Epithelial cell of proximal tubule (primary cell): ENCODE results near the gene HAUS7. TPM values are rescaled to one million over a fixed set of nuclear protein-coding genes. Genes with fewer than 3 reads are reported as not detected.

Experiments
- DNase-seq: peaks from one replicate; pipeline ENCODE4 v3.0.0-alpha.2; 2011; ENCODE audit warnings: low read depth
- H3K4me3 ChIP-seq: 2 replicates; pipeline ENCODE4 v1.5.1; 2011; ENCODE audit warnings: low read depth, mild to moderate bottlenecking, low read length
- total RNA-seq: library from RNA; depleted of rRNA; stranded (reverse); fragments of >200 nt; gene quantifications from 2 replicates; pipeline ENCODE4 v1.2.3, GENCODE V29; 2015
- TF ChIP-seq, protein P1 (sequence below): conservative IDR thresholded peaks from 2 replicates; pipeline ENCODE4 v1.5.1; 2012; ENCODE audit warnings: low read depth, mild to moderate bottlenecking, low read length

The HAUS7 gene
- total RNA-seq, 1 donor from 2014 or later, result 24.3 TPM

DNA sequence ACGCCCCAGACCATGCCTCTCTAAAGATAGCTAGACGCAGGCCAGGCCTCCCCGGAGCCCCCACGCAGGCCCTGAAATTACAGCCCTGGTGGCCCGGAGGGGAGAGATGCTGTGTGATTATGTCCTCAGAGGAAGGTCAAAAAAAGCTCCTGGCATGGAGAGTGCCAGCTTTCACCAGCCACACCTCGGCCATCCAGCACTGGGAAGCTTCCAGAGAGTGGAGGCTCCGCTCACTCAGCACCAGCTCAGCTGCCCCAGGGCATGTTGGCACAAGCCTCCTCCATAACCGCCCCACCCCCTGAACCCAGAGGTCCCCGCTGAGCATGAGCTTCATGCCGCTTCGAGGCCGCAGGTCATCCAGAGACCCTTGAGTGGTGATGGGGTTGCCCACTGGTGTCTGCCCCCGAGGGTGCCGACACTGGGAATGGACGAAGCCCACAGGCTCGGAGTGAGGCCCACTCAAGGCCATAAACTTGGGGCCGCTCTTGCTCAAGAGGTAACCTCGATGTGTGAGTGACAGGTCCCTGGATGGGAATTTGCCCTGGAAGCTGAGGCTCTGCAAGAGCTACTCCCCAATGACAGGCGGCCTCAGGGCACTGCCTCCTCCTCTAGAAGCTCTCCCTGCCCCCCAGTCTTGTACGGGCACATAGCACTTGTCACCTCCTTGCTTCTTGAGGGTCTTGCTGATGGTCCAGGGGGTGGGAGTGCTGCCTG lies 20.0 kb upstream of the HAUS7 start:
- TF ChIP-seq, protein P1, sequence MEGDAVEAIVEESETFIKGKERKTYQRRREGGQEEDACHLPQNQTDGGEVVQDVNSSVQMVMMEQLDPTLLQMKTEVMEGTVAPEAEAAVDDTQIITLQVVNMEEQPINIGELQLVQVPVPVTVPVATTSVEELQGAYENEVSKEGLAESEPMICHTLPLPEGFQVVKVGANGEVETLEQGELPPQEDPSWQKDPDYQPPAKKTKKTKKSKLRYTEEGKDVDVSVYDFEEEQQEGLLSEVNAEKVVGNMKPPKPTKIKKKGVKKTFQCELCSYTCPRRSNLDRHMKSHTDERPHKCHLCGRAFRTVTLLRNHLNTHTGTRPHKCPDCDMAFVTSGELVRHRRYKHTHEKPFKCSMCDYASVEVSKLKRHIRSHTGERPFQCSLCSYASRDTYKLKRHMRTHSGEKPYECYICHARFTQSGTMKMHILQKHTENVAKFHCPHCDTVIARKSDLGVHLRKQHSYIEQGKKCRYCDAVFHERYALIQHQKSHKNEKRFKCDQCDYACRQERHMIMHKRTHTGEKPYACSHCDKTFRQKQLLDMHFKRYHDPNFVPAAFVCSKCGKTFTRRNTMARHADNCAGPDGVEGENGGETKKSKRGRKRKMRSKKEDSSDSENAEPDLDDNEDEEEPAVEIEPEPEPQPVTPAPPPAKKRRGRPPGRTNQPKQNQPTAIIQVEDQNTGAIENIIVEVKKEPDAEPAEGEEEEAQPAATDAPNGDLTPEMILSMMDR, result no peak
- no peak overlapping the region for H3K4me3 ChIP-seq
- DNase-seq, result no peak

DNA sequence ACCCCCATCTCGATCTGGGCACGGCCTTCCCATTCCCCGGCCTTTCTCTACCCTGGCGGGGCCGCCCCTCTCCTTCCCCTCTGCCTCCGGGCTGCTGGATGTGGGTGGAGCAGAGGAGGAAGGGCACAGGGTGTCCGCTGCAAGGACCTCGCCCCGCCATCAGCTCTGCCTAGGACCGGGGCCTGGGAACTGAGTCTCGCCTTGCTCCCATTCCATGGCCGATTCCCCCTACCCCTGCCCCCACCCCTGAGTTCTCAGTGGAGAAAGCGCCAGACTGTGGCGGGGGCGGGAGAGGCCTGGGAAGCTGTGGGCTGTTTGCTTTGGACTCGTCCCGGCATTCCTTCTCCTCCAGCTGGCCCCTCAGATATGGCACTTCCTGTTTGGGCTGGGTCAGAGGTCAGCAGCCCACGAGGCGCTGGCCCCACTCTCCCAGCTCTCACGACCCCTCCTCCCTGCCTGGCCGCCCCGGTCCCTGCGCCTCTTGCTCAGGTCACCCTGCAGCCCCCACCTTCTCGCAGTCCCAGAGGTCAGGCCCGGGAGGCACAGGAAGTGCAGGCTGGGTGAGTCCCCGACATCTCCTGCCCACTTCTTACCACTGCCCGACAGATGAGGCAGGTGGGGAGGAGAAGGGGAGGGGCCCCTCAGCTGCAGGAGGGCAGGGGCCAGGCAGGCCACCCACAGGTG lies 18.0 kb upstream of the HAUS7 start:
- TF ChIP-seq, protein P1, result no peak
- DNase-seq, result no peak

DNA sequence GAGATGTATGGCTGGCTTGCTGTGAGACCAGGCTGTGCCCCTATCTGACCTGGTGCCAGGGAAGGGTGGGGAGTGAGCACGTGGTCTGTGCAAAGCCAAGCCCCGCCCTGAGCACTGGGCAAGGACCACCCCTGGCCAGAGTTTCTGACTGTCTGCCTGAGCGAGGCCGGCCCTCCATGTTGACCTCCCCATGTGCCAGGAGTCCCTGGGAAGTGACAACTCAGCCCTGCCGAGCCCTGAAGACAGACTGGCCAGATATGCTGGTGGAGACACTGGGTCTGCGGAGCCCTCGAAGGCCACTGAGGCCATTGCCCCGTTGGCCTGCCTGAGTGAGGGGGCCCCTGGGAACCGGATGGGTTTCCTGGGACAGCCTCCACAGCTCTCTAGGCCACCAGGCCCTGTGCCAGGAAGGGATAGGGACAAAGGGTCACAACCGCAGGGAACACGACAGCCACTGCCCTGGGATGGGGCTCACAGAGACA lies 17.3 kb upstream of the HAUS7 start:
- no peak overlapping the region for H3K4me3 ChIP-seq
- TF ChIP-seq, protein P1, result no peak
- DNase-seq, result no peak

More for the DNA sequence above, 18.0 kb upstream of the HAUS7 start:
- H3K4me3 ChIP-seq, result no peak overlapping the region

DNA sequence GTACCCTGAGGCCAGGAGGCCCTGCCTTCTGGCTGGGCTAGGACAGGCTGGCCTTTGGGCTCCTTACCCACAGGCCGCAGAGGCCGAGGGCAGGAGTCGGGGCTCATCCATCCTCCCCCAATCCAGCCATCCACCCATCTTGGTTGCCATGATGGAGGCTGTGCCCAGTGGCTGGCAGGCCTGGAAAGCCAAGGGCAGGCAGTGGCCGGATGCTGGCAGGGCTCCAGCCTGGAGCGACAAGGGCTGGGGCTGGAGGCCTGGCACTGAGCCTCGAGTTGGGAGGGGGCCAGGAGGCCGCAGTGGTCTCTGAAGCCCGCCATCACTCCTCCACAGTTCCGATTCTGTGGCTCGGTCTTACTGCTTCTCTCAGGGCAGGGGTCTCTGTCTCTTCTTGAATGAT lies 15.8 kb upstream of the HAUS7 start:
- H3K4me3 ChIP-seq, result no peak overlapping the region
- TF ChIP-seq, protein P1, result no peak
- no peak for DNase-seq

DNA sequence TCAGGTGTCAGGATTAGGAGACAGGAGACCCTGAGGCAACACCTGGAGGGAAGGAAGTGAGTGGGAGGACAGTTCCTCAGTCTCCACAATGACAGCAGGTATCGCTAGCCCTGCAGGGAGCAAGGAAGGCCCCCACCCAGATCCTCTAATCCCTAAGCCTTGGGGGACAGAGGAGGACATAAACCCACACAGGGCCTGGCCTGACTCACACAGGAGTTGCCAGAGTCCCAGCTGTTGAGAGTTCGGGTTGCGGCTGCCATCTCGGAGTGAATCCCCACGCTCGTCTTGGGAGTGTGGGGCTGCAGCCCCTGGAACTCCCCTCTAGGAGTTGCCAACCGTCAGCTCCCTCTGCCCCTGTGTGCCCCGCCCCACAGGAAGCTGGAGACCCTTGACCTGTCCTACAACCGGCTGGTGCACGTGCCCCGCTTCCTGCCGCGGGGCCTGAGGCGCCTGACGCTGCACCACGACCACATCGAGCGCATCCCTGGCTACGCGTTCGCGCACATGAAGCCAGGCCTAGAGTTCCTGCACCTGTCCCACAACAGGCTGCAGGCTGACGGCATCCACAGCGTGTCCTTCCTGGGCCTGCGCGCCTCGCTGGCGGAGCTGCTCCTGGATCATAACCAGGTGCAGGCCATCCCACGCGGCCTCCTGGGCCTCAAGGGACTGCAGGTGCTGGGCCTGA lies 15.2 kb upstream of the HAUS7 start:
- no peak for DNase-seq
- TF ChIP-seq, protein P1, result no peak
- no peak overlapping the region for H3K4me3 ChIP-seq

DNA sequence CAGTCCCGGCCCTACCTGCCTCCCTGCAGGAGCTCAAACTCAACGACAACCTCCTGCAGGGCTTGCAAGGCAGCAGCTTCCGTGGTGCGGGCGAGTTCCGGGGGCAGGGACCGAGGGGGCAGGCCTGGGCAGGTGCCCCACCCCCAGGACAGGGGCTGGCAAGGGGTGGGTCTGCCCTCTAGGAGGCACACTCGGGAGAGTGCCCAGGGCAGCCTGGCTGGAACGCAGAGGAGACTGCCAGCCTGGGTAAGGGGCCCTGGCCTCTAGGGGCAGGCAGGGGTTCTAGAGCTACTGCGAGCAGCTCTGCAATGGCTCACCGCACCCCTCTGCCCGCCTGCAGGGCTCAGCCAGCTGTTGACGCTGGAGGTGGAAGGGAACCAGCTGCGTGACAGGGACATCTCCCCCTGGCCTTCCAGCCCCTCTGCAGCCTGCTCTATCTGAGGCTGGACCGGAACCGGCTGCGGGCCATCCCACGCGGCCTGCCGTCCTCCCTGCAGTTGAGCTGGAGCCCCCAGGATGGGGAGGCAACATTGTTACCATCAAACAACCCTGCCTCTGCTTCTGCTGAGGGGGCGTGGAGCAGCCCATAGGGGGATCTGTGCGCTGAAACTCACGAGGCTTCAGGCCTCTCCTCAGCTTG lies 12.1 kb upstream of the HAUS7 start:
- TF ChIP-seq, protein P1, result no peak
- H3K4me3 ChIP-seq, result no peak overlapping the region
- DNase-seq, result no peak
